Measurements from ENCODE around the gene VPS35L. TPM values are rescaled to one million over a fixed set of nuclear protein-coding genes. Genes with fewer than 3 reads are reported as not detected.
A peak's percentile ranks its signal among the peaks of the same experiment; 100 is the strongest.
"Not testable (repeated sequence)": the region's sequence is repeated elsewhere in the genome, so short reads cannot be mapped to it uniquely, and the experiment has no call there.

The VPS35L gene
- polyA plus RNA-seq, 1 donor: 53.2 TPM

- no CpG with 5 or more reads among the region's 7 CpGs for WGBS (ENCODE audit: insufficient coverage, low lambda C conversion rate)
These were observed 90.1 kb downstream of the VPS35L start for GRCh38 chr16:19645557-19645981.

GRCh38 chr16:19649980-19650379 lies 94.5 kb downstream of the VPS35L start:
- DNase-seq: no peak
- peaks cover 3% of the 10 kb centered on the region for H3K4me1 ChIP-seq (ENCODE audit: control insufficient read depth, insufficient read depth, low read length)
- no peaks in the 10 kb centered on the region for H3K27me3 ChIP-seq (ENCODE audit: control insufficient read depth, insufficient read depth, low read length)
- no peak overlapping the region for H3K4me3 ChIP-seq (ENCODE audit: low read length)
- no CpG with 5 or more reads among the region's 3 CpGs for WGBS (ENCODE audit: insufficient coverage, low lambda C conversion rate)
- H3K27ac ChIP-seq (ENCODE audit: low read length): peak overlapping the region; percentile 44
- peaks cover 56% of the 10 kb centered on the region for H3K36me3 ChIP-seq (ENCODE audit: control insufficient read depth, insufficient read depth, low read length)
- no peaks in the 10 kb centered on the region for H3K9me3 ChIP-seq (ENCODE audit: control insufficient read depth, low read depth, low read length)

More at GRCh38 chr16:19645557-19645981, 90.1 kb downstream of the VPS35L start:
- Histone ChIP-seq H3K27me3 (ENCODE audit: control insufficient read depth, insufficient read depth, low read length) (no peaks in the 10 kb centered on the region), H3K27ac (ENCODE audit: low read length) (no peak overlapping the region), H3K4me1 (ENCODE audit: control insufficient read depth, insufficient read depth, low read length) (peaks cover 3% of the 10 kb centered on the region), H3K36me3 (ENCODE audit: control insufficient read depth, insufficient read depth, low read length) (peaks cover 40% of the 10 kb centered on the region), H3K4me3 (ENCODE audit: low read length) (no peak overlapping the region), H3K9me3 (ENCODE audit: control insufficient read depth, low read depth, low read length) (no peaks in the 10 kb centered on the region)
- DNase-seq: no peak

- Histone ChIP-seq H3K4me1 (ENCODE audit: control insufficient read depth, insufficient read depth, low read length) (peaks cover 3% of the 10 kb centered on the region), H3K36me3 (ENCODE audit: control insufficient read depth, insufficient read depth, low read length) (peaks cover 57% of the 10 kb centered on the region), H3K27me3 (ENCODE audit: control insufficient read depth, insufficient read depth, low read length) (no peaks in the 10 kb centered on the region), H3K9me3 (ENCODE audit: control insufficient read depth, low read depth, low read length) (no peaks in the 10 kb centered on the region), H3K27ac (ENCODE audit: low read length) (no peak overlapping the region), H3K4me3 (ENCODE audit: low read length) (no peak overlapping the region)
- DNase-seq: no peak
- WGBS (ENCODE audit: insufficient coverage, low lambda C conversion rate): 64% methylated on average over 3 of the region's 9 CpGs
These were observed 98.6 kb downstream of the VPS35L start for GRCh38 chr16:19654147-19654546.

- H3K27me3 ChIP-seq (ENCODE audit: control insufficient read depth, insufficient read depth, low read length): no peaks in the 10 kb centered on the region
- no peak for DNase-seq
- H3K9me3 ChIP-seq (ENCODE audit: control insufficient read depth, low read depth, low read length): no peaks in the 10 kb centered on the region
- H3K4me1 ChIP-seq (ENCODE audit: control insufficient read depth, insufficient read depth, low read length): no peaks in the 10 kb centered on the region
- H3K4me3 ChIP-seq (ENCODE audit: low read length): no peak overlapping the region
- WGBS (ENCODE audit: insufficient coverage, low lambda C conversion rate): 100% methylated on average over 1 of the region's 9 CpGs
- peaks cover 57% of the 10 kb centered on the region for H3K36me3 ChIP-seq (ENCODE audit: control insufficient read depth, insufficient read depth, low read length)
- H3K27ac ChIP-seq (ENCODE audit: low read length): no peak overlapping the region
These were observed 99.8 kb downstream of the VPS35L start for GRCh38 chr16:19655242-19655777.

GRCh38 chr16:19657831-19658230 lies 102.3 kb downstream of the VPS35L start:
- H3K36me3 ChIP-seq (ENCODE audit: control insufficient read depth, insufficient read depth, low read length): peaks cover 57% of the 10 kb centered on the region
- H3K27me3 ChIP-seq (ENCODE audit: control insufficient read depth, insufficient read depth, low read length): no peaks in the 10 kb centered on the region

GRCh38 chr16:19659554-19659953 lies 104.1 kb downstream of the VPS35L start:
- no peak for DNase-seq
- H3K9me3 ChIP-seq (ENCODE audit: control insufficient read depth, low read depth, low read length): peaks cover 4% of the 10 kb centered on the region
- WGBS (ENCODE audit: insufficient coverage, low lambda C conversion rate): no CpG with 5 or more reads among the region's 1 CpG
- no peaks in the 10 kb centered on the region for H3K4me1 ChIP-seq (ENCODE audit: control insufficient read depth, insufficient read depth, low read length)
- H3K4me3 ChIP-seq (ENCODE audit: low read length): no peak overlapping the region
- no peak overlapping the region for H3K27ac ChIP-seq (ENCODE audit: low read length)
- H3K36me3 ChIP-seq (ENCODE audit: control insufficient read depth, insufficient read depth, low read length): peaks cover 45% of the 10 kb centered on the region
- no peaks in the 10 kb centered on the region for H3K27me3 ChIP-seq (ENCODE audit: control insufficient read depth, insufficient read depth, low read length)

More at GRCh38 chr16:19657831-19658230, 102.3 kb downstream of the VPS35L start:
- WGBS (ENCODE audit: insufficient coverage, low lambda C conversion rate): no CpG with 5 or more reads among the region's 4 CpGs
- no peak overlapping the region for H3K4me3 ChIP-seq (ENCODE audit: low read length)
- DNase-seq: no peak
- H3K27ac ChIP-seq (ENCODE audit: low read length): no peak overlapping the region
- peaks cover 4% of the 10 kb centered on the region for H3K9me3 ChIP-seq (ENCODE audit: control insufficient read depth, low read depth, low read length)
- no peaks in the 10 kb centered on the region for H3K4me1 ChIP-seq (ENCODE audit: control insufficient read depth, insufficient read depth, low read length)

GRCh38 chr16:19660432-19660831 lies 104.9 kb downstream of the VPS35L start:
- no peak overlapping the region for H3K27ac ChIP-seq (ENCODE audit: low read length)
- H3K27me3 ChIP-seq (ENCODE audit: control insufficient read depth, insufficient read depth, low read length): no peaks in the 10 kb centered on the region
- peaks cover 37% of the 10 kb centered on the region for H3K36me3 ChIP-seq (ENCODE audit: control insufficient read depth, insufficient read depth, low read length)
- H3K4me1 ChIP-seq (ENCODE audit: control insufficient read depth, insufficient read depth, low read length): no peaks in the 10 kb centered on the region
- no CpG with 5 or more reads among the region's 1 CpG for WGBS (ENCODE audit: insufficient coverage, low lambda C conversion rate)
- H3K9me3 ChIP-seq (ENCODE audit: control insufficient read depth, low read depth, low read length): peaks cover 4% of the 10 kb centered on the region
- no peak overlapping the region for H3K4me3 ChIP-seq (ENCODE audit: low read length)
- no peak for DNase-seq

- H3K27me3 ChIP-seq (ENCODE audit: control insufficient read depth, insufficient read depth, low read length): no peaks in the 10 kb centered on the region
These were observed 106.8 kb downstream of the VPS35L start for GRCh38 chr16:19662351-19662750.

GRCh38 chr16:19664166-19664565 lies 108.7 kb downstream of the VPS35L start:
- no CpG with 5 or more reads among the region's 6 CpGs for WGBS (ENCODE audit: insufficient coverage, low lambda C conversion rate)
- no peaks in the 10 kb centered on the region for H3K4me1 ChIP-seq (ENCODE audit: control insufficient read depth, insufficient read depth, low read length)
- no peak overlapping the region for H3K4me3 ChIP-seq (ENCODE audit: low read length)
- H3K9me3 ChIP-seq (ENCODE audit: control insufficient read depth, low read depth, low read length): peaks cover 4% of the 10 kb centered on the region
- DNase-seq: no peak
- peaks cover 32% of the 10 kb centered on the region for H3K36me3 ChIP-seq (ENCODE audit: control insufficient read depth, insufficient read depth, low read length)
- no peak overlapping the region for H3K27ac ChIP-seq (ENCODE audit: low read length)
- H3K27me3 ChIP-seq (ENCODE audit: control insufficient read depth, insufficient read depth, low read length): no peaks in the 10 kb centered on the region

More at GRCh38 chr16:19662351-19662750, 106.8 kb downstream of the VPS35L start:
- Histone ChIP-seq H3K36me3 (ENCODE audit: control insufficient read depth, insufficient read depth, low read length) (peaks cover 29% of the 10 kb centered on the region), H3K4me1 (ENCODE audit: control insufficient read depth, insufficient read depth, low read length) (no peaks in the 10 kb centered on the region), H3K9me3 (ENCODE audit: control insufficient read depth, low read depth, low read length) (peaks cover 4% of the 10 kb centered on the region), H3K27ac (ENCODE audit: low read length) (no peak overlapping the region), H3K4me3 (ENCODE audit: low read length) (no peak overlapping the region)
- peak in 1 of 2 donors; percentile 14 for DNase-seq
- WGBS (ENCODE audit: insufficient coverage, low lambda C conversion rate): 82% methylated on average over 2 of the region's 7 CpGs

GRCh38 chr16:19665313-19665712 lies 109.8 kb downstream of the VPS35L start:
- WGBS (ENCODE audit: insufficient coverage, low lambda C conversion rate): 100% methylated on average over 2 of the region's 3 CpGs

GRCh38 chr16:19666477-19666876 lies 111.0 kb downstream of the VPS35L start:
- Histone ChIP-seq H3K4me3 (ENCODE audit: low read length) (no peak overlapping the region), H3K9me3 (ENCODE audit: control insufficient read depth, low read depth, low read length) (peaks cover 4% of the 10 kb centered on the region), H3K27me3 (ENCODE audit: control insufficient read depth, insufficient read depth, low read length) (no peaks in the 10 kb centered on the region), H3K36me3 (ENCODE audit: control insufficient read depth, insufficient read depth, low read length) (peaks cover 41% of the 10 kb centered on the region), H3K4me1 (ENCODE audit: control insufficient read depth, insufficient read depth, low read length) (no peaks in the 10 kb centered on the region), H3K27ac (ENCODE audit: low read length) (no peak overlapping the region)
- no CpG with 5 or more reads among the region's 3 CpGs for WGBS (ENCODE audit: insufficient coverage, low lambda C conversion rate)
- peak in 1 of 2 donors; percentile 21 for DNase-seq

More at GRCh38 chr16:19665313-19665712, 109.8 kb downstream of the VPS35L start:
- H3K4me1 ChIP-seq (ENCODE audit: control insufficient read depth, insufficient read depth, low read length); DNase-seq; H3K27ac ChIP-seq (ENCODE audit: low read length); H3K4me3 ChIP-seq (ENCODE audit: low read length); H3K9me3 ChIP-seq (ENCODE audit: control insufficient read depth, low read depth, low read length); H3K27me3 ChIP-seq (ENCODE audit: control insufficient read depth, insufficient read depth, low read length): not testable (repeated sequence)
- peaks cover 38% of the 10 kb centered on the region for H3K36me3 ChIP-seq (ENCODE audit: control insufficient read depth, insufficient read depth, low read length)

Measured in large intestine (tissue), 3 donors.